KMS-11 (cell line): ENCODE measurements around the gene ZNF202.

Experiments
- H2AFZ ChIP-seq: fragments of 200-600 bp; sonication (generic); 2 replicates; pipeline ENCODE4 v1.6.1; 2016; ENCODE audit warnings: antibody characterized with exemption, mixed run types, low read depth
- H3K27ac ChIP-seq: fragments of 200-600 bp; sonication (generic); 2 replicates; pipeline ENCODE4 v1.6.1; 2016; ENCODE audit warnings: mild to moderate bottlenecking, mixed run types
- H3K27me3 ChIP-seq: fragments of 200-600 bp; sonication (generic); 2 replicates; pipeline ENCODE4 v1.6.1; 2017; ENCODE audit warnings: mild to moderate bottlenecking, low read depth, mixed run types, moderate library complexity; ENCODE audit not compliant: insufficient read depth
- H3K36me3 ChIP-seq: fragments of 200-600 bp; sonication (generic); 2 replicates; pipeline ENCODE4 v1.6.1; 2017; ENCODE audit warnings: mild to moderate bottlenecking, mixed run types; ENCODE audit not compliant: insufficient read depth
- H3K4me1 ChIP-seq: fragments of 200-600 bp; sonication (generic); 2 replicates; pipeline ENCODE4 v1.6.1; 2016; ENCODE audit warnings: mild to moderate bottlenecking, low read depth, mixed run types; ENCODE audit not compliant: poor library complexity, severe bottlenecking
- H3K4me2 ChIP-seq: fragments of 200-600 bp; sonication (generic); 2 replicates; pipeline ENCODE4 v1.7.0; 2016; ENCODE audit warnings: mild to moderate bottlenecking, mixed run types
- H3K4me3 ChIP-seq: fragments of 200-600 bp; sonication (generic); IDR thresholded peaks from 2 replicates; pipeline ENCODE4 v1.6.1; 2017; ENCODE audit warnings: low read depth, low read length, mixed read lengths; ENCODE audit not compliant: insufficient read depth
- H3K79me2 ChIP-seq: fragments of 200-600 bp; sonication (generic); 2 replicates; pipeline ENCODE4 v1.6.1; 2016; ENCODE audit warnings: low read depth, mixed run types; ENCODE audit not compliant: insufficient read depth
- H3K9ac ChIP-seq: fragments of 200-600 bp; sonication (generic); 2 replicates; pipeline ENCODE4 v1.6.1; 2016; ENCODE audit warnings: mild to moderate bottlenecking, mixed run types
- H4K20me1 ChIP-seq: fragments of 200-600 bp; sonication (generic); 2 replicates; pipeline ENCODE4 v1.6.1; 2016; ENCODE audit warnings: mild to moderate bottlenecking, mixed run types; ENCODE audit not compliant: insufficient read depth
- TF ChIP-seq, protein P1 (sequence below): fragments of 200-600 bp; sonication (generic); conservative IDR thresholded peaks from 2 replicates; pipeline ENCODE4 v1.6.1; 2017; ENCODE audit warnings: low read depth, mild to moderate bottlenecking, antibody characterized with exemption, low read length, moderate library complexity, mixed read lengths

The ZNF202 gene

DNA sequence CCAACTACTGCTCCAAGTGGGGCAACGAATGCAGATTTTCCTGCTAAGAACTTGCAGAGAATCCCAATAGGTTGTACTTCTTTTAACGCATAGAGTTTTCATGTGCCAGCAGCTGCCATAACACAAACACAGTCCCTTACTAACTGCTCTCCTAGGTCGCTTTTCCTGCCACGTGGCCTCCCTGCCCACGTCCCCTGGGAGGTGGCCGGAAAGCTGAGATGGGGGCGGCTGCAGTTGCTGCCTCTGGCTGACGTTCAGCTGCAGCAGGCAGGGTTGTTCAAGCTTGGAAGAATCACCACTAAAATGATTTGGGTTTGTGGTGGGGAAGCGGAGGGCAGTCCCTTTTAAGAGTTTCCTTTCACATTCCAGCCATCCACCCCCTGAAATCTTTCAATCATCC lies 39.3 kb downstream of the ZNF202 start:
- no peaks in the 10 kb centered on the region for H3K79me2 ChIP-seq
- H3K27me3 ChIP-seq: no peaks in the 10 kb centered on the region
- H4K20me1 ChIP-seq: no peaks in the 10 kb centered on the region
- no peak overlapping the region for H3K27ac ChIP-seq
- H3K4me1 ChIP-seq: no peaks in the 10 kb centered on the region
- H3K4me3 ChIP-seq: no peak overlapping the region
- no peaks in the 10 kb centered on the region for H3K36me3 ChIP-seq
- no peak overlapping the region for H2AFZ ChIP-seq
- TF ChIP-seq, protein P1, sequence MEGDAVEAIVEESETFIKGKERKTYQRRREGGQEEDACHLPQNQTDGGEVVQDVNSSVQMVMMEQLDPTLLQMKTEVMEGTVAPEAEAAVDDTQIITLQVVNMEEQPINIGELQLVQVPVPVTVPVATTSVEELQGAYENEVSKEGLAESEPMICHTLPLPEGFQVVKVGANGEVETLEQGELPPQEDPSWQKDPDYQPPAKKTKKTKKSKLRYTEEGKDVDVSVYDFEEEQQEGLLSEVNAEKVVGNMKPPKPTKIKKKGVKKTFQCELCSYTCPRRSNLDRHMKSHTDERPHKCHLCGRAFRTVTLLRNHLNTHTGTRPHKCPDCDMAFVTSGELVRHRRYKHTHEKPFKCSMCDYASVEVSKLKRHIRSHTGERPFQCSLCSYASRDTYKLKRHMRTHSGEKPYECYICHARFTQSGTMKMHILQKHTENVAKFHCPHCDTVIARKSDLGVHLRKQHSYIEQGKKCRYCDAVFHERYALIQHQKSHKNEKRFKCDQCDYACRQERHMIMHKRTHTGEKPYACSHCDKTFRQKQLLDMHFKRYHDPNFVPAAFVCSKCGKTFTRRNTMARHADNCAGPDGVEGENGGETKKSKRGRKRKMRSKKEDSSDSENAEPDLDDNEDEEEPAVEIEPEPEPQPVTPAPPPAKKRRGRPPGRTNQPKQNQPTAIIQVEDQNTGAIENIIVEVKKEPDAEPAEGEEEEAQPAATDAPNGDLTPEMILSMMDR: no peak
- no peak overlapping the region for H3K9ac ChIP-seq
- no peak overlapping the region for H3K4me2 ChIP-seq

DNA sequence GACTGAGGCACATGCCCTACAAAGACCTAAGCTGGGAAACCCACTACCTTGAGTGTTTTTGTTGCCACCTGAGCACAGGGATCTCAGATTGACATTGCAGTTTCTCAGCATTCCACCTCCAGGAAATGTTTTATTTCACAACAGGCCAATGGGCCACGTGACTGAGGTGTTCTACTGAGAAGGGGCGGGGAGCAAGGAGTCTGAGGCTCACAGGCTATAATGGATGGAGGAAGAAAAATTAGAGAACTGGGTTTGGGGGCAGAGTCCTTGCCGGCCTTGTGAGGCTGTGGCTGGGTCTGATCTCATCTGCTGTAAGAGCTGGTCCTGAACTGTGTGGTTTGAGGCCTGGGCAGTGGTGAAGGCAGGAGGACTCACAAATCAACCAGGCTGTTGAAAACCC lies 40.7 kb downstream of the ZNF202 start:
- no peaks in the 10 kb centered on the region for H3K27me3 ChIP-seq
- no peaks in the 10 kb centered on the region for H3K4me1 ChIP-seq
- no peak overlapping the region for H2AFZ ChIP-seq
- H3K36me3 ChIP-seq: no peaks in the 10 kb centered on the region
- H3K4me2 ChIP-seq: no peak overlapping the region
- H3K4me3 ChIP-seq: no peak overlapping the region
- no peaks in the 10 kb centered on the region for H3K79me2 ChIP-seq
- TF ChIP-seq, protein P1: no peak
- H3K27ac ChIP-seq: no peak overlapping the region
- no peak overlapping the region for H3K9ac ChIP-seq
- no peaks in the 10 kb centered on the region for H4K20me1 ChIP-seq

DNA sequence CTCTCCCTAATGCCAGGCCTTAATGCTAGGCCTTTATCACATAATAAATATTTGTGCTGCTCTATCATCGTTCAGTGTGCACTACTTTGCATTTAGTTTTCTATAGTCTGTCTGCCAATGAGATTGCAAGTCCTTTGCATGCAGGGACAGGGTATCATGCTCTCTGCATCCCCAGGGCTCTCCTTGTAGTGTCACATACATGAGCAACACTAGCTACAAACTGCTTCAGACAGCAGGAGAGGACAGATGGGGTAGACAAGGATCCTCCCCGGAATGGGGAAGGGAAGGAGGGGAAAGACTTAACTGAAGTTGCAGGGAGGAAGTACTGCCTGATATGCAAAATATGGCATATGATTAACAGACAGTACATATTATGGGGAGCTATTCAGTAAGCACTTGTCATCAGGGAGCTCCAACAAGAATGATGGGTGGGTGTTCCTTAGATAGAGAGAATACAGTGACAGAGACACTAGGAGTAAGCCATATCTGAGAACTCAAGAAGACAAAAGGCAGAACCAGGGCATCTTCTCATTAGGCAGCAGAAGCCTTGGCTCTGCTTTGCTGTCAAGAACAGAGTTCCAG lies 42.8 kb downstream of the ZNF202 start:
- Histone ChIP-seq H4K20me1 (no peaks in the 10 kb centered on the region), H3K4me1 (no peaks in the 10 kb centered on the region), H3K4me3 (no peak overlapping the region), H3K4me2 (no peak overlapping the region), H3K79me2 (no peaks in the 10 kb centered on the region), H3K36me3 (no peaks in the 10 kb centered on the region), H3K27ac (no peak overlapping the region), H2AFZ (no peak overlapping the region), H3K9ac (no peak overlapping the region), H3K27me3 (no peaks in the 10 kb centered on the region)
- TF ChIP-seq, protein P1: no peak

DNA sequence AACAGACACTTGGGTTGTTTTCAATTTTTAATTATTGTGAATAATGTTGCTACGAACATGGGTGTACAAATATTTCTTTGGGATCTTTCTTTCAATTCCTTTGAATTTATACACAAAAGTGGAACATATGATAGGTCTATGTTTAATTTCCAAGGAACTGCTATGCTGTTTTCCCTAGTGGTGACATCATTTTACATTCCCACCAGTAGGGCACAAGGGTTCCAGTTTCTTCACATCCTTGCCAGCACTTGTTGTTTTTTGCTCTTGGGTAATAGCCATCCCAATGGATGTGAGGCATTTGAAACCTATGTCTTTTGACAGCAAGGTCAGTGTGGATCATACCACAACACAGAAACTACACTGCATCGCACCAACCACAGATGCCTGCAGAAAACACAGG lies 45.3 kb downstream of the ZNF202 start:
- TF ChIP-seq, protein P1: no peak
- no peaks in the 10 kb centered on the region for H3K36me3 ChIP-seq
- no peak overlapping the region for H2AFZ ChIP-seq
- no peaks in the 10 kb centered on the region for H4K20me1 ChIP-seq
- no peaks in the 10 kb centered on the region for H3K27me3 ChIP-seq
- no peaks in the 10 kb centered on the region for H3K79me2 ChIP-seq
- no peak overlapping the region for H3K4me3 ChIP-seq
- no peak overlapping the region for H3K4me2 ChIP-seq
- no peak overlapping the region for H3K27ac ChIP-seq
- no peaks in the 10 kb centered on the region for H3K4me1 ChIP-seq
- no peak overlapping the region for H3K9ac ChIP-seq
